Measurements from ENCODE around the gene NHERF1.

Gene NHERF1

GRCh38 chr17:74748529-74749278, at the start of gene NHERF1:
Gene NHERF1 (plus strand): TSS chr17:74748628. CDS start chr17:74748847, 219 bp downstream.
- TF ChIP-seq TAF1 (IDR thresholded peaks at IDR 0.05; ENCODE audit: low read depth) (peak; percentile 100), FOXM1 (IDR thresholded peaks at IDR 0.05; ENCODE audit: borderline replicate concordance, low read depth) (no peak), CREB1 (IDR thresholded peaks at IDR 0.05; ENCODE audit: low read depth) (no peak), TCF12 (IDR thresholded peaks at IDR 0.05; ENCODE audit: low read depth) (peak; percentile 20; the same call in 1 of the 2 replicates), YY1 (IDR thresholded peaks at IDR 0.05; ENCODE audit: low read depth) (no peak), EP300 (IDR thresholded peaks at IDR 0.05; ENCODE audit: borderline replicate concordance) (peak; percentile 10; the same call in 1 of the 2 replicates), TEAD4 (IDR thresholded peaks at IDR 0.05) (peak; percentile 18; the same call in 1 of the 2 replicates), CEBPB (IDR thresholded peaks at IDR 0.05) (no peak), NFIC (IDR thresholded peaks at IDR 0.05) (no peak; the same call in 1 of the 2 replicates), EGR1 (IDR thresholded peaks at IDR 0.05) (0 out of 2 replicates have a peak, but pooled peaks have one; percentile 30), RAD21 (IDR thresholded peaks at IDR 0.05; ENCODE audit: low read depth) (peak; percentile 22; the same call in 1 of the 2 replicates), MAX (IDR thresholded peaks at IDR 0.05) (peak; percentile 66), USF1 (IDR thresholded peaks at IDR 0.05) (no peak), REST (IDR thresholded peaks at IDR 0.05; ENCODE audit: low read depth) (no peak), ZBTB7A (IDR thresholded peaks at IDR 0.05; ENCODE audit: low read depth) (peak; percentile 73; the same call in 1 of the 2 replicates)

GRCh38 chr17:74699236-74699635, 49.2 kb upstream of the NHERF1 start:
- no peak for TF ChIP-seq TCF12 (IDR thresholded peaks at IDR 0.05; ENCODE audit: low read depth)
- TF ChIP-seq EP300 (IDR thresholded peaks at IDR 0.05; ENCODE audit: borderline replicate concordance) = no peak
- no peak for TF ChIP-seq TAF1 (IDR thresholded peaks at IDR 0.05; ENCODE audit: low read depth)
- no peak for TF ChIP-seq TEAD4 (IDR thresholded peaks at IDR 0.05)

- TF ChIP-seq MAX (IDR thresholded peaks at IDR 0.05) (no peak), CREB1 (IDR thresholded peaks at IDR 0.05; ENCODE audit: low read depth) (no peak), TEAD4 (IDR thresholded peaks at IDR 0.05) (no peak), EGR1 (IDR thresholded peaks at IDR 0.05) (no peak), REST (IDR thresholded peaks at IDR 0.05; ENCODE audit: low read depth) (no peak), USF1 (IDR thresholded peaks at IDR 0.05) (no peak), YY1 (IDR thresholded peaks at IDR 0.05; ENCODE audit: low read depth) (no peak), NFIC (IDR thresholded peaks at IDR 0.05) (no peak), TCF12 (IDR thresholded peaks at IDR 0.05; ENCODE audit: low read depth) (no peak), EP300 (IDR thresholded peaks at IDR 0.05; ENCODE audit: borderline replicate concordance) (no peak), CEBPB (IDR thresholded peaks at IDR 0.05) (no peak), ZBTB7A (IDR thresholded peaks at IDR 0.05; ENCODE audit: low read depth) (no peak), RAD21 (IDR thresholded peaks at IDR 0.05; ENCODE audit: low read depth) (no peak), TAF1 (IDR thresholded peaks at IDR 0.05; ENCODE audit: low read depth) (no peak), FOXM1 (IDR thresholded peaks at IDR 0.05; ENCODE audit: borderline replicate concordance, low read depth) (no peak)
Measured at GRCh38 chr17:74702116-74702871, 46.1 kb upstream of the NHERF1 start.

GRCh38 chr17:74703311-74703710, 45.1 kb upstream of the NHERF1 start:
- TF ChIP-seq EGR1 (IDR thresholded peaks at IDR 0.05) (no peak), TEAD4 (IDR thresholded peaks at IDR 0.05) (no peak), EP300 (IDR thresholded peaks at IDR 0.05; ENCODE audit: borderline replicate concordance) (no peak), REST (IDR thresholded peaks at IDR 0.05; ENCODE audit: low read depth) (no peak), USF1 (IDR thresholded peaks at IDR 0.05) (no peak), CEBPB (IDR thresholded peaks at IDR 0.05) (no peak), TAF1 (IDR thresholded peaks at IDR 0.05; ENCODE audit: low read depth) (no peak), YY1 (IDR thresholded peaks at IDR 0.05; ENCODE audit: low read depth) (no peak), TCF12 (IDR thresholded peaks at IDR 0.05; ENCODE audit: low read depth) (no peak)
